ENCODE measurements around the gene PRPF8.
"Not testable (repeated sequence)": the region's sequence is repeated elsewhere in the genome, so short reads cannot be mapped to it uniquely, and the experiment has no call there.

PRPF8 gene

GRCh38 chr17:1684378-1685189 is at the start of gene PRPF8:
Gene PRPF8 (minus strand): TSS chr17:1684867. CDS start chr17:1684571, 296 bp downstream.
- peak; percentile 96 for DNase-seq

DNA sequence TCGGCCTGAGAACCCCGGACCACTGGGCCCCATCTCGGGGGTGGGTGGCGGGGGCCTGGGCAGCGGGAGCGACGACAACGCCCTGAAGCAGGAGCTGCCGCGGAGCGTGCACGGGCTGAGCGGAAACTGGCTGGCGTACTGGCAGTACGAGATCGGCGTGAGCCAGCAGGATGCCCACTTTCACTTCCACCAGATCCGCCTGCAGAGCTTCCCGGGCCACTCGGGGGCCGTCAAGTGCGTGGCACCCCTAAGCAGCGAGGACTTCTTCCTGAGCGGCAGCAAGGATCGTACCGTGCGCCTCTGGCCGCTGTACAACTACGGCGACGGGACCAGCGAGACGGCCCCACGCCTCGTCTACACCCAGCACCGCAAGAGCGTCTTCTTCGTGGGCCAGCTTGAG is 49.1 kb upstream of the PRPF8 start:
- no peak for DNase-seq

DNA sequence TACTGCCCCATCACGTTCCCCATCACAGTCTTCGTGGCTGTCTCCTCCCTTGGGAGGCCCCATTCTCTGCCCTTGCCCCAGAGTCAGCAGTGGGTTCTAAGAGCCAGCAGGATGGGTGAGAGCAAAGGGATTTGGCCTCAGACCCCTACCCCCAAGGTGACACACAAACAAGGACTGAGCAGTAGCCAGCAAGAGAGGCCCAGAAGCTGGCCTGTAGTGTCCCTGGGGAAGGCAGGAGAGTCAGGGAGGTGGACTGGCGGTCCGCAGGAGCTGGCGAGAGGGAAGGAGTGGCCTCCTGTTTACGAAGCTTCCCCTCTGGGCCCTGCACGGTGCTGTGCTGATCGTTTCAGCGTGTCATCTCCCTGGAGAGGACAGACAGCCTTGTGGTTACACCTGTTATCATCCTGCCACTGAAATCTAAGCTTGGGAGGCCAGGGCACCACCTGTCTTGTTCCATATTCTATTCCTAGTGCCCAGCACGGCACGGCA is 48.2 kb upstream of the PRPF8 start:
- no peak for DNase-seq

DNA sequence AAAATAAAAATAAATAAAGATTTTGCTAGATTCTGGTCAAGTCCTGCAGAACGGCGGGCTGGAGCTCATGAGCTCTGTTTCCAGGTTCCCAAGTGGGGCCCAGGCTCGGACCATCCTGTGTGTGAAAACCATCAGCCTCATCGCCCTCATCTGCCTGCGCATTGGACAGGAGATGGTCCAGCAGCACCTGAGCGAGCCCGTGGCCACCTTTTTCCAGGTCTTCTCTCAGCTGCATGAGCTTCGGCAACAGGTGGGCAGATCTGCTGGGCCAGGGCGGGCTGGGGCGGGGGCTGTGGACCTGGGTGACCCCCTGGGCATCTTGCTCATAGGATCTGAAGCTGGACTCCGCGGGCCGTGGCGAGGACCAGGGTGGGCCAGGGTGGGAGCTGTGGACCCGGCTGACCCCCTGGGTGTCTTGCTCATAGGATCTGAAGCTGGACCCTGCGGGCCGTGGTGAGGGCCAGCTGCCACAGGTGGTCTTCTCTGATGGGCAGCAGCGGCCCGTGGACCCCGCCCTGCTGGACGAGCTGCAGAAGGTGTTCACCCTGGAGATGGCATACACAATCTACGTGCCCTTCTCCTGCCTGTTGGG is 47.7 kb upstream of the PRPF8 start:
- DNase-seq: no peak

- DNase-seq: no peak
Measured at GRCh38 chr17:1731194-1731506, 46.5 kb upstream of the PRPF8 start.

GRCh38 chr17:1730326-1731193 is 45.9 kb upstream of the PRPF8 start:
- no peak for DNase-seq

- DNase-seq: no peak
Measured at GRCh38 chr17:1729966-1730325, 45.3 kb upstream of the PRPF8 start.

DNA sequence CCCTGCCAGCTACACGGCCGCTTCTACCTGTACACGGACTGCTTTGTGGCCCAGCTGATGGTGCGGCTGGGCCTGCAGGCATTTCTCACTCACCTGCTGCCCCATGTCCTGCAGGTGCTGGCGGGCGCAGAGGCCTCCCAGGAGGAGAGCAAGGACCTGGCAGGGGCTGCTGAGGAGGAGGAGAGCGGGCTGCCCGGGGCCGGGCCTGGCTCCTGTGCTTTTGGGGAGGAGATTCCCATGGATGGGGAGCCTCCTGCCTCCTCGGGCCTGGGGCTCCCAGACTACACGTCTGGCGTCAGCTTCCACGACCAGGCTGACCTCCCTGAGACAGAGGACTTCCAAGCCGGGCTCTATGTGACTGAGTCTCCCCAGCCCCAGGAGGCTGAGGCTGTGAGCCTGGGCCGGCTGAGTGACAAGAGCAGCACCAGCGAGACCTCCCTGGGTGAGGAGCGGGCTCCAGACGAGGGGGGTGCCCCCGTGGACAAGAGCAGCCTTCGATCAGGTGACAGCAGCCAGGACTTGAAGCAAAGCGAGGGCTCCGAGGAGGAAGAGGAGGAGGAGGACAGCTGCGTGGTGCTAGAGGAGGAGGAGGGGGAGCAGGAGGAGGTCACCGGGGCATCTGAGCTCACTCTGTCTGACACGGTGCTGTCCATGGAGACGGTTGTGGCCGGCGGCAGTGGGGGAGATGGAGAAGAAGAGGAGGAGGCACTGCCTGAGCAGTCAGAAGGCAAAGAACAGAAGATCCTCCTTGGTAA is 43.4 kb upstream of the PRPF8 start:
- DNase-seq: no peak

DNA sequence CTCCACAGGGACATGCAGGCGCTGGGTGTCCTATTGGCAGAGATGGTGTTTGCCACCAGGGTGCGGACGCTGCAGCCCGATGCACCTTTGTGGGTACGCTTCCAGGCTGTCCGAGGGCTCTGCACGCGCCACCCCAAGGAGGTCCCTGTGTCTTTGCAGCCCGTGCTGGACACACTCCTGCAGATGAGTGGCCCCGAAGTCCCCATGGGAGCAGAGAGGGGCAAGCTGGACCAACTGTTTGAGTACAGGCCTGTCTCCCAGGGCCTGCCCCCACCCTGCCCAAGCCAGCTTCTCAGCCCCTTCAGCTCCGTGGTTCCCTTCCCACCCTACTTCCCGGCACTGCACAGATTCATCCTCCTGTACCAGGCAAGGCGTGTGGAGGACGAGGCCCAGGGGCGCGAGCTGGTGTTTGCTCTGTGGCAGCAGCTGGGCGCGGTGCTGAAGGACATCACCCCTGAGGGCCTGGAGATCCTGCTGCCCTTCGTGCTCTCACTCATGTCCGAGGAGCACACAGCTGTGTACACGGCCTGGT is 42.7 kb upstream of the PRPF8 start:
- DNase-seq: no peak

GRCh38 chr17:1726626-1727257 is 42.1 kb upstream of the PRPF8 start:
- no peak for DNase-seq

DNA sequence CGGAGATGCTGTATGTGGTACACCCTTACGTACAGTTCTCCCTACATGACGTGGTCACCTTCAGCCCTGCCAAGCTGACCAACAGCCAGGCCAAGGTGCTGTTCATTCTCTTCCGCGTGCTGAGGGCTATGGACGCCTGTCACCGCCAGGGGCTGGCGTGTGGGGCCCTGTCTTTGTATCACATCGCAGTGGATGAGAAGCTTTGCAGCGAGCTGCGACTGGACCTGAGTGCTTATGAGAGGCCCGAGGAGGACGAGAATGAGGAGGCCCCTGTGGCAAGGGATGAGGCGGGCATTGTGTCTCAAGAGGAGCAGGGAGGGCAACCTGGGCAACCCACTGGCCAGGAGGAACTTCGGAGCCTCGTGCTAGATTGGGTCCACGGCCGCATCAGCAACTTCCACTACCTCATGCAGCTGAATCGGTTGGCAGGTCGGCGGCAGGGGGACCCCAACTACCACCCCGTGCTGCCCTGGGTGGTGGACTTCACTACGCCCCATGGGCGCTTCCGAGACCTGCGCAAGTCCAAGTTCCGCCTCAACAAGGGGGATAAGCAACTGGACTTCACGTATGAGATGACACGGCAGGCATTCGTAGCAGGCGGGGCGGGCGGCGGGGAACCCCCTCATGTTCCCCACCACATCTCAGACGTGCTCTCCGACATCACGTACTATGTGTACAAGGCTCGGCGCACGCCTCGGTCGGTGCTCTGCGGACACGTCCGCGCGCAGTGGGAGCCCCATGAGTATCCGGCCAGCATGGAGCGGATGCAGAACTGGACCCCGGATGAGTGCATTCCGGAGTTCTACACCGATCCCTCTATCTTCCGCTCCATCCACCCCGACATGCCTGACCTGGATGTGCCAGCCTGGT is 41.2 kb upstream of the PRPF8 start:
- DNase-seq: no peak

DNA sequence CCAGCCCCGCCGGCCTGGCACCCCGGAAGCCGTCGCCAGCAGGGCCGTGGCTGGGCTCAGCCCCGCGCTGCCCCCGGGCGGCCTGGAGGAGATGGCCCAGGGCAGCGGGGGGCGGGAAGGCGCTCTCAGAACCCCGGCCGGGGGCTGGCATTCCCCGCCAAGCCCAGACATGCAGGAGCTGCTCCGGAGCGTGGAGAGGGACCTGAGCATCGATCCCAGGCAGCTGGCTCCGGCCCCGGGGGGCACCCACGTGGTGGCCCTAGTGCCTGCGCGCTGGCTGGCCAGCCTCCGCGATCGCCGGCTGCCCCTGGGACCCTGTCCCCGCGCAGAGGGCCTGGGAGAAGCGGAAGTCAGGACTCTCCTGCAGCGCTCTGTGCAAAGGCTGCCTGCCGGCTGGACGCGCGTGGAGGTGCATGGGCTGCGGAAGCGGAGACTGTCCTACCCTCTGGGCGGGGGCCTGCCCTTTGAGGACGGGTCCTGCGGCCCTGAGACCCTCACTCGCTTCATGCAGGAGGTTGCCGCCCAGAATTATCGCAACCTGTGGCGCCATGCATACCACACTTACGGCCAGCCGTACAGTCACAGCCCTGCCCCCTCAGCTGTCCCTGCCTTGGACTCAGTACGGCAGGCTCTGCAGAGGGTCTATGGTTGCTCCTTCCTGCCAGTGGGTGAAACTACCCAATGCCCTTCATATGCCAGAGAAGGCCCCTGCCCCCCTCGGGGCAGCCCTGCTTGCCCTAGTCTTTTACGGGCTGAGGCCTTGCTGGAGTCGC is 40.4 kb upstream of the PRPF8 start:
- no peak for DNase-seq

DNA sequence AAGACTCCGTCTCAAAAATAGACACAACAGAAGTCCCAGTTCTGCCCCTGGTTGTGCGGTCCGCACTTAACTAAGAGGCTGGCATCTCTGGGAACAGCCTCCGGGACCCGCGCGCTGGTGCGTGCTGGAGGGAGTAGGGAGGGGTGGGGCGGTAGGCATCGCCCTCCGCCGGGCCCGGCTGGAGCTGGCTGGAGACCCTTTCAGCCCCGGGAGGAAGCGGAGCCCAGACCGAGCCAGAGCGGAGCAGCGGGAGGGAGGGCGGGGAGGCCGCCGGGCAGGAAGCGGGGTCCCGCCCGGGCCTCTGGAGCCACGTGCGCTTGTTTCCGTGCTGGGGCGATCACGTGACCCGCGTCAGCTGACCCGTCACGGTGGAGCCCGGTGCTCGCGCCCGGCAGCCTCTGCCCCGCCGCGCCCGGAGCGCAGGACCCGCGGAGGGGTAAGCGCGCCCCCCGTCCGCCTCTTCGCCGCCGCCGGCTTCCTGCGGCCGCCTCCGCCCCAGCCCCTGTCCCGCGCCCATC is 39.7 kb upstream of the PRPF8 start, which contains the start of gene WDR81:
Gene WDR81, plus strand, starts transcription at position 354 of the 518 bp plus-strand sequence. CDS start 256 bp downstream, outside the sequence.
- peak; percentile 77 for DNase-seq

DNA sequence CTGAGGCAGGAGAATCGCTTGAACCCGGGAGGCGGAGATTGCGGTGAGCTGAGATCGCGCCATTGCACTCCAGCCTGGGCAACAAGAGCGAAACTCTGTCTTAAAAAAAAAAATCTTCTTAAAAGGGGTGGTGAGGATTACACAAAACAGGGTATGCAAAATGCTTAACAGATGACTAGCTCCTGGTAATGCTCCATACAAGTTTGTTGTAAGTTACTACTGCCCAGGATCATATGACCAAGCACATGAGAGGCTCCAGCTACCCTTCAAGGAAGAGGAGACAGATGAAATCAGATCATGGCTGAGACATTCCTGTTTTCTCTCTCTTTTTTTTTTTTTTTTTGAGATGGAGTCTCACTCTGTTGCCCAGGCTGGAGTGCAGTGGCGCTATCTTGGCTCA is 37.4 kb upstream of the PRPF8 start:
- DNase-seq: not testable (repeated sequence)

GRCh38 chr17:1720856-1721386 is 36.3 kb upstream of the PRPF8 start:
- peak; percentile 45 for DNase-seq

DNA sequence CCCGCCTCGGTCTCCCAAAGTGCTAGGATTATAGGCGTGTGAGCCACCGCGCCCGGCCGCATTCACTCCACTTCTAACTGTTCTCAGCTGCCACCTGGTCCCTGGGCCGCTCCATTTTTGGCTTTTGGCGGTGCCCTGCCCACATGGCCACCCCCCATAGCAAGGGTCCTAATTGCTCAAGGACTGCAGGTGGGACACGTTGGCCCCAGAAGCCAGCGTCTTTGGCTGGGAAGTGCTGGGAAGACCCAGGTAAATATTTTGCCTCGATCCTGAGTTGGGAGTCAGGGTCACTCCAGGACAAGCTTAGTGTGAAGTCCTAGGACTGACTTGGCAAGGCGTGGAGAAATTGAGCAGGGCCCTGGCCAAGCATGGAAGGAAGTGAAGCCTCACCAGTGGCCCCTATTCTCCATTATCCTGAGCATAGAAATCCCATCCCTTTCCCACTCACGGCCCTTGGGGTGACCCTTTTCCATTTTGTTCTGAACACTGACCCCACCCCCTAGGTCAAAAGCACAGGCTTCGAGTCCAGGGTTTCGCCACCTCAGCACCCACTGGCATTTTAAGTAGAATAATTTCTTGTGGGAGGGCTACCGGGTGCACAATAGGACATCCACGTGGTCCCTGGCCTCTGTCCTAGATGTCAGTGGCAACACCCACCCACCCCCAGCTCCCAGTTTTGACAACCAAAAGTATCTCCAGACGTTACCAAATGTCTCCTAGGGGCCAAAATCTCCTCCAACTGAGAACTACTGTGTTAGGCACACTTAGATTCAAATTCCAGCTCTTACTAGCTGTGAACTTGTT is 33.9 kb upstream of the PRPF8 start:
- DNase-seq: no peak

- peak; percentile 93 for DNase-seq
Measured at GRCh38 chr17:1716912-1717695, 32.4 kb upstream of the PRPF8 start.

All from GDM1 (cell line).